GM23338 (cell line): Measurements from ENCODE around the gene CCDC97. TPM values are rescaled to one million over a fixed set of nuclear protein-coding genes. Genes with fewer than 3 reads are reported as not detected.
A peak's percentile ranks its signal among the peaks of the same experiment; 100 is the strongest.

Experiments
- EZH2 ChIP-seq: fragments of 200-600 bp; sonication (generic); IDR thresholded peaks from one replicate; pipeline ENCODE4 v1.8.0; 2017; ENCODE audit warnings: antibody characterized with exemption, mild to moderate bottlenecking, low read depth; ENCODE audit not compliant: unreplicated experiment
- JUNB ChIP-seq: IDR thresholded peaks from one replicate; pipeline ENCODE4 v1.6.1; 2016; ENCODE audit warnings: antibody characterized with exemption; ENCODE audit not compliant: unreplicated experiment
- NANOG ChIP-seq: IDR thresholded peaks from 2 replicates; pipeline ENCODE4 v1.6.1; 2016; ENCODE audit warnings: antibody characterized with exemption, borderline replicate concordance
- POLR2AphosphoS5 ChIP-seq: IDR thresholded peaks from 2 replicates; pipeline ENCODE4 v1.6.1; 2016; ENCODE audit warnings: antibody characterized with exemption, low read depth
- polyA plus RNA-seq: library from polyadenylated mRNA; unstranded; fragments of >200 nt; fragmentation: Nextera tagmentation; extraction: Ambion mirVana; gene quantifications from 2 replicates; pipeline ENCODE4 v1.2.1, GENCODE V29; 2016
- total RNA-seq: library from RNA; depleted of rRNA; stranded (reverse); fragments of >200 nt; shearing (Covaris generic); gene quantifications from 2 replicates; pipeline ENCODE4 v1.2.3, GENCODE V29; 2014
- TF ChIP-seq, protein P1 (sequence below): fragments of 250-450 bp; sonication (Bioruptor Pico); IDR thresholded peaks from 2 replicates; pipeline ENCODE4 v1.5.0; 2020; ENCODE audit warnings: mild to moderate bottlenecking, moderate library complexity
- TF ChIP-seq, protein P2 (sequence below), 2 experiments: fragments of 200-600 bp in 1 of 2; sonication (generic) in 1 of 2; conservative IDR thresholded peaks; 2 replicates each; pipeline versions ENCODE4 v1.5.1 to v1.6.1; 2016 to 2017; ENCODE audit warnings: antibody characterized with exemption in 2 of 2, low read depth in 2 of 2, mild to moderate bottlenecking in 2 of 2, moderate library complexity in 1 of 2
- TF ChIP-seq, protein P3 (sequence below): IDR thresholded peaks from one replicate; pipeline ENCODE4 v1.6.1; 2018; ENCODE audit warnings: antibody characterized with exemption; ENCODE audit not compliant: unreplicated experiment

The CCDC97 gene
- total and polyA plus RNA-seq, 2 experiments from 2014 or later, result 8.0 to 11.0 TPM

DNA sequence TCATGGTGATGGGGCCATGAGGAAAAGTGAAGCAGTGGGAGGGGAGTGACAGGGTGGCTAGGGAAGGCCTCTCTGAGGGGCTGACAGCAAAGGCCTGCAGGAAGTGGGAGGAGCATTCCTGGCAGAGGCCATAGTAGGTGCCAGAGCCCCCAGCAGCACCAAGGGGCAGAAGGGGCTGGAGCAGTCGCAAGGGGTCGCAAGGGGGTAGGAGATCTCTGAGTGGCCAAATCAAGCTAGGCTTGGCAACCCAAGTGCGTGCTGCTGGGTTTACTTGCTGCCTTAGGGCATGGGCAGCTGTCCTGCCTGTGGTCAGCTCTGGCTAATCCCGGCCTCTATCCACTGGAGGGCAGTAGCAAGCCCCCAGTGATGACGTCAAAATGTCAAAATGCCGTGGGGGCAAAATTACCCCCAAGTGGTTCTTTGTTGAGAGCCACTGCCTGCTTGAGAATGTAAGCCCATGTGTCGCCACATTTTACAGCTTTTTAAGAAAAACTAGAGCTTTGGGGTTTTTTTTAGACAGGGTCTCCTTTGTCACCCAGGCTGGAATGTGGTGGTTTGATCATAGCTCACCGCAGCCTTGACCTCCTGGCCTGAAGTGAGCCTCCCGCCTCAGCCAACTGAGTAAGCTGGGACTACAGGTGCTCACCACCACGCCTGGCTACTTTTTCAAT is 11.8 kb downstream of the CCDC97 start (continued):
- TF ChIP-seq, protein P1, sequence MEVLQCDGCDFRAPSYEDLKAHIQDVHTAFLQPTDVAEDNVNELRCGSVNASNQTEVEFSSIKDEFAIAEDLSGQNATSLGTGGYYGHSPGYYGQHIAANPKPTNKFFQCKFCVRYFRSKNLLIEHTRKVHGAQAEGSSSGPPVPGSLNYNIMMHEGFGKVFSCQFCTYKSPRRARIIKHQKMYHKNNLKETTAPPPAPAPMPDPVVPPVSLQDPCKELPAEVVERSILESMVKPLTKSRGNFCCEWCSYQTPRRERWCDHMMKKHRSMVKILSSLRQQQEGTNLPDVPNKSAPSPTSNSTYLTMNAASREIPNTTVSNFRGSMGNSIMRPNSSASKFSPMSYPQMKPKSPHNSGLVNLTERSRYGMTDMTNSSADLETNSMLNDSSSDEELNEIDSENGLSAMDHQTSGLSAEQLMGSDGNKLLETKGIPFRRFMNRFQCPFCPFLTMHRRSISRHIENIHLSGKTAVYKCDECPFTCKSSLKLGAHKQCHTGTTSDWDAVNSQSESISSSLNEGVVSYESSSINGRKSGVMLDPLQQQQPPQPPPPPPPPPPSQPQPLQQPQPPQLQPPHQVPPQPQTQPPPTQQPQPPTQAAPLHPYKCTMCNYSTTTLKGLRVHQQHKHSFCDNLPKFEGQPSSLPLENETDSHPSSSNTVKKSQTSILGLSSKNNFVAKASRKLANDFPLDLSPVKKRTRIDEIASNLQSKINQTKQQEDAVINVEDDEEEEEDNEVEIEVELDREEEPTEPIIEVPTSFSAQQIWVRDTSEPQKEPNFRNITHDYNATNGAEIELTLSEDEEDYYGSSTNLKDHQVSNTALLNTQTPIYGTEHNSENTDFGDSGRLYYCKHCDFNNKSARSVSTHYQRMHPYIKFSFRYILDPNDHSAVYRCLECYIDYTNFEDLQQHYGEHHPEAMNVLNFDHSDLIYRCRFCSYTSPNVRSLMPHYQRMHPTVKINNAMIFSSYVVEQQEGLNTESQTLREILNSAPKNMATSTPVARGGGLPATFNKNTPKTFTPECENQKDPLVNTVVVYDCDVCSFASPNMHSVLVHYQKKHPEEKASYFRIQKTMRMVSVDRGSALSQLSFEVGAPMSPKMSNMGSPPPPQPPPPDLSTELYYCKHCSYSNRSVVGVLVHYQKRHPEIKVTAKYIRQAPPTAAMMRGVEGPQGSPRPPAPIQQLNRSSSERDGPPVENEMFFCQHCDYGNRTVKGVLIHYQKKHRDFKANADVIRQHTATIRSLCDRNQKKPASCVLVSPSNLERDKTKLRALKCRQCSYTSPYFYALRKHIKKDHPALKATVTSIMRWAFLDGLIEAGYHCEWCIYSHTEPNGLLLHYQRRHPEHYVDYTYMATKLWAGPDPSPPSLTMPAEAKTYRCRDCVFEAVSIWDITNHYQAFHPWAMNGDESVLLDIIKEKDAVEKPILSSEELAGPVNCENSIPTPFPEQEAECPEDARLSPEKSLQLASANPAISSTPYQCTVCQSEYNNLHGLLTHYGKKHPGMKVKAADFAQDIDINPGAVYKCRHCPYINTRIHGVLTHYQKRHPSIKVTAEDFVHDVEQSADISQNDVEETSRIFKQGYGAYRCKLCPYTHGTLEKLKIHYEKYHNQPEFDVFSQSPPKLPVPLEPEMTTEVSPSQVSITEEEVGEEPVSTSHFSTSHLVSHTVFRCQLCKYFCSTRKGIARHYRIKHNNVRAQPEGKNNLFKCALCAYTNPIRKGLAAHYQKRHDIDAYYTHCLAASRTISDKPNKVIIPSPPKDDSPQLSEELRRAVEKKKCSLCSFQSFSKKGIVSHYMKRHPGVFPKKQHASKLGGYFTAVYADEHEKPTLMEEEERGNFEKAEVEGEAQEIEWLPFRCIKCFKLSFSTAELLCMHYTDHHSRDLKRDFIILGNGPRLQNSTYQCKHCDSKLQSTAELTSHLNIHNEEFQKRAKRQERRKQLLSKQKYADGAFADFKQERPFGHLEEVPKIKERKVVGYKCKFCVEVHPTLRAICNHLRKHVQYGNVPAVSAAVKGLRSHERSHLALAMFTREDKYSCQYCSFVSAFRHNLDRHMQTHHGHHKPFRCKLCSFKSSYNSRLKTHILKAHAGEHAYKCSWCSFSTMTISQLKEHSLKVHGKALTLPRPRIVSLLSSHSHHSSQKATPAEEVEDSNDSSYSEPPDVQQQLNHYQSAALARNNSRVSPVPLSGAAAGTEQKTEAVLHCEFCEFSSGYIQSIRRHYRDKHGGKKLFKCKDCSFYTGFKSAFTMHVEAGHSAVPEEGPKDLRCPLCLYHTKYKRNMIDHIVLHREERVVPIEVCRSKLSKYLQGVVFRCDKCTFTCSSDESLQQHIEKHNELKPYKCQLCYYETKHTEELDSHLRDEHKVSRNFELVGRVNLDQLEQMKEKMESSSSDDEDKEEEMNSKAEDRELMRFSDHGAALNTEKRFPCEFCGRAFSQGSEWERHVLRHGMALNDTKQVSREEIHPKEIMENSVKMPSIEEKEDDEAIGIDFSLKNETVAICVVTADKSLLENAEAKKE (CRISPR knock-in tag), result no peak
- TF ChIP-seq NANOG (no peak), POLR2AphosphoS5 (no peak), EZH2 (no peak), JUNB (no peak)
- TF ChIP-seq, protein P2, sequence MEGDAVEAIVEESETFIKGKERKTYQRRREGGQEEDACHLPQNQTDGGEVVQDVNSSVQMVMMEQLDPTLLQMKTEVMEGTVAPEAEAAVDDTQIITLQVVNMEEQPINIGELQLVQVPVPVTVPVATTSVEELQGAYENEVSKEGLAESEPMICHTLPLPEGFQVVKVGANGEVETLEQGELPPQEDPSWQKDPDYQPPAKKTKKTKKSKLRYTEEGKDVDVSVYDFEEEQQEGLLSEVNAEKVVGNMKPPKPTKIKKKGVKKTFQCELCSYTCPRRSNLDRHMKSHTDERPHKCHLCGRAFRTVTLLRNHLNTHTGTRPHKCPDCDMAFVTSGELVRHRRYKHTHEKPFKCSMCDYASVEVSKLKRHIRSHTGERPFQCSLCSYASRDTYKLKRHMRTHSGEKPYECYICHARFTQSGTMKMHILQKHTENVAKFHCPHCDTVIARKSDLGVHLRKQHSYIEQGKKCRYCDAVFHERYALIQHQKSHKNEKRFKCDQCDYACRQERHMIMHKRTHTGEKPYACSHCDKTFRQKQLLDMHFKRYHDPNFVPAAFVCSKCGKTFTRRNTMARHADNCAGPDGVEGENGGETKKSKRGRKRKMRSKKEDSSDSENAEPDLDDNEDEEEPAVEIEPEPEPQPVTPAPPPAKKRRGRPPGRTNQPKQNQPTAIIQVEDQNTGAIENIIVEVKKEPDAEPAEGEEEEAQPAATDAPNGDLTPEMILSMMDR (conservative IDR thresholded peaks at IDR 0.05; ENCODE audit: low read depth in 2 of 2), result peak; percentile 66 to 69
- TF ChIP-seq, protein P3, sequence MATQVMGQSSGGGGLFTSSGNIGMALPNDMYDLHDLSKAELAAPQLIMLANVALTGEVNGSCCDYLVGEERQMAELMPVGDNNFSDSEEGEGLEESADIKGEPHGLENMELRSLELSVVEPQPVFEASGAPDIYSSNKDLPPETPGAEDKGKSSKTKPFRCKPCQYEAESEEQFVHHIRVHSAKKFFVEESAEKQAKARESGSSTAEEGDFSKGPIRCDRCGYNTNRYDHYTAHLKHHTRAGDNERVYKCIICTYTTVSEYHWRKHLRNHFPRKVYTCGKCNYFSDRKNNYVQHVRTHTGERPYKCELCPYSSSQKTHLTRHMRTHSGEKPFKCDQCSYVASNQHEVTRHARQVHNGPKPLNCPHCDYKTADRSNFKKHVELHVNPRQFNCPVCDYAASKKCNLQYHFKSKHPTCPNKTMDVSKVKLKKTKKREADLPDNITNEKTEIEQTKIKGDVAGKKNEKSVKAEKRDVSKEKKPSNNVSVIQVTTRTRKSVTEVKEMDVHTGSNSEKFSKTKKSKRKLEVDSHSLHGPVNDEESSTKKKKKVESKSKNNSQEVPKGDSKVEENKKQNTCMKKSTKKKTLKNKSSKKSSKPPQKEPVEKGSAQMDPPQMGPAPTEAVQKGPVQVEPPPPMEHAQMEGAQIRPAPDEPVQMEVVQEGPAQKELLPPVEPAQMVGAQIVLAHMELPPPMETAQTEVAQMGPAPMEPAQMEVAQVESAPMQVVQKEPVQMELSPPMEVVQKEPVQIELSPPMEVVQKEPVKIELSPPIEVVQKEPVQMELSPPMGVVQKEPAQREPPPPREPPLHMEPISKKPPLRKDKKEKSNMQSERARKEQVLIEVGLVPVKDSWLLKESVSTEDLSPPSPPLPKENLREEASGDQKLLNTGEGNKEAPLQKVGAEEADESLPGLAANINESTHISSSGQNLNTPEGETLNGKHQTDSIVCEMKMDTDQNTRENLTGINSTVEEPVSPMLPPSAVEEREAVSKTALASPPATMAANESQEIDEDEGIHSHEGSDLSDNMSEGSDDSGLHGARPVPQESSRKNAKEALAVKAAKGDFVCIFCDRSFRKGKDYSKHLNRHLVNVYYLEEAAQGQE, result no peak
